ENCODE results near the gene SLC12A5. TPM values are rescaled to one million over a fixed set of nuclear protein-coding genes. Genes with fewer than 3 reads are reported as not detected.

Gene SLC12A5
- total RNA-seq, 4 donors from 2014 or later, result not detected

DNA sequence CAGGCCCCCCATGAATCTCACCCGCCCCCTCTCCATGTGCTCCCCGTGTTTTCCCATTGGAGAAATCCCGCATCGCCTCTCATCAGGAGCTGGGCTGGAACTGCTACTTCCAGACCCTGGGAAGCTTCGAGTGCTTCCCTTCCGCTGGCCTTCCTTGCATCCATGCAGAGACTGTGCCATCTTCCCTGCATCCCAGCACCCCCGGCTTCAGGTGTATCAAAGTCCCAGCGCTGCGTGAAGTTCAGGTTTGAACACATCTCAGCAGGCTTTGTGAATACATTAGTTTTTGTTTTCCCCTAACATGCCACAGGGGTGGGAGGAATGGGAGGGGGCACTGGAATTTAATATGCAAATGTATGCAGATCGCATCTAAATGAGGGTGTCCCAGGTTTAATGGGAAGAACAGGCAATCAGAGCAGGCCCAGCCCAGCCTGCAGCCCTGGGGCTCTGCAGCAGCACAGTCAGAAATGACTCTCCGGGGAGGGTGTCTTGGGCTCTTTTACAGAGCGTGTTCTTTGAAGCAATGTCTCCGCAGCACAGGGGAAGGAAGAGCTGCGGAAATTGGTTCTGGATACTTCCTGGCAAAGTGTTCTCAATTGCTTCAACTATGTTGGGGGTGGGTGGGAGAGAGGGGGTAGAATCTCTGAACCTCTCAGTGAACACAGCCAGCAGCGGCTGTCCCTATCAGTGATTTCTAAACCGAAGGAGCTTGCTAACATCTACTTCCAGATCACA lies 28.6 kb upstream of the SLC12A5 start:
- in situ Hi-C loops (cut with MboI; ENCODE audit: low pct_ligation_motif_present in 1 of 4, low pct_unique_long_range_greater_than_20kb in 1 of 4, low sequenced_read_pairs in 3 of 4), result no loop called here
- Histone ChIP-seq H3K9me3 (no peaks in the 10 kb centered on the region), H3K4me1 (no peaks in the 10 kb centered on the region), H3K27ac (no peak overlapping the region), H3K4me3 (no peak overlapping the region), H3K36me3 (no peaks in the 10 kb centered on the region), H3K27me3 (peaks cover 53% of the 10 kb centered on the region)
- no peak for DNase-seq
- TF ChIP-seq POLR2AphosphoS5 (IDR thresholded peaks at IDR 0.05), result no peak
- intact Hi-C loops (cut with DNase I; ENCODE audit: low total_unique reads), result no loop called here
- 46% methylated on average over 16 of the region's 16 CpGs; no CpG with 5 or more reads in 1 of the 2 donors for WGBS, 2 donors (ENCODE audit: low coverage in 1 of 2)

DNA sequence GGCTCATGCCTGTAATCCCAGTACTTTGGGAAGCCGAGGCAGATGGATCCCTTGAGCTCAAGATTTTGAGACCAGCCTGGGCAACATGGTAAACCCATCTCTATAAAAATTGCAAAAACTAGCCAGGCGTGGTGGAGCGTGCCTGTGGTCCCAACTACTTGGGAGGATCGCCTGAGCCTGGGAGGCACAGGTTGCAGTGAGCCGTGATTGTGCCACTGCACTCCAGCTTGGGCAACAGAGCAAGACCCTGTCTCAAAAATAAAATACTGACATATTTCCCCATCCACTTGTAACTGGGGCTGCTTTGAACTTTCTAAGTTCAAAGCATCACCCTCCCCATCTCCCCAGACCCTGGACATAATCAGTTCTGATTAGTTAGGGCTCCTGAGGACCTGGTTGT lies 27.5 kb upstream of the SLC12A5 start:
- Histone ChIP-seq H3K9me3 (no peaks in the 10 kb centered on the region), H3K4me1 (no peaks in the 10 kb centered on the region), H3K27me3 (peaks cover 52% of the 10 kb centered on the region), H3K36me3 (no peaks in the 10 kb centered on the region), H3K4me3 (no peak overlapping the region), H3K27ac (no peak overlapping the region)
- TF ChIP-seq EP300 (IDR thresholded peaks at IDR 0.05; ENCODE audit: low read depth) (no peak), POLR2AphosphoS5 (IDR thresholded peaks at IDR 0.05) (no peak), POLR2A (IDR thresholded peaks at IDR 0.05) (no peak)
- TF ChIP-seq, protein P1, sequence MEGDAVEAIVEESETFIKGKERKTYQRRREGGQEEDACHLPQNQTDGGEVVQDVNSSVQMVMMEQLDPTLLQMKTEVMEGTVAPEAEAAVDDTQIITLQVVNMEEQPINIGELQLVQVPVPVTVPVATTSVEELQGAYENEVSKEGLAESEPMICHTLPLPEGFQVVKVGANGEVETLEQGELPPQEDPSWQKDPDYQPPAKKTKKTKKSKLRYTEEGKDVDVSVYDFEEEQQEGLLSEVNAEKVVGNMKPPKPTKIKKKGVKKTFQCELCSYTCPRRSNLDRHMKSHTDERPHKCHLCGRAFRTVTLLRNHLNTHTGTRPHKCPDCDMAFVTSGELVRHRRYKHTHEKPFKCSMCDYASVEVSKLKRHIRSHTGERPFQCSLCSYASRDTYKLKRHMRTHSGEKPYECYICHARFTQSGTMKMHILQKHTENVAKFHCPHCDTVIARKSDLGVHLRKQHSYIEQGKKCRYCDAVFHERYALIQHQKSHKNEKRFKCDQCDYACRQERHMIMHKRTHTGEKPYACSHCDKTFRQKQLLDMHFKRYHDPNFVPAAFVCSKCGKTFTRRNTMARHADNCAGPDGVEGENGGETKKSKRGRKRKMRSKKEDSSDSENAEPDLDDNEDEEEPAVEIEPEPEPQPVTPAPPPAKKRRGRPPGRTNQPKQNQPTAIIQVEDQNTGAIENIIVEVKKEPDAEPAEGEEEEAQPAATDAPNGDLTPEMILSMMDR (IDR thresholded peaks at IDR 0.05), result no peak
- in situ Hi-C loops (cut with MboI; ENCODE audit: low pct_ligation_motif_present in 1 of 4, low pct_unique_long_range_greater_than_20kb in 1 of 4, low sequenced_read_pairs in 3 of 4), result no loop called here
- no peak for DNase-seq
- intact Hi-C loops (cut with DNase I; ENCODE audit: low total_unique reads), result no loop called here
- 80 to 88% methylated on average over 1 to 5 of the region's 5 CpGs for WGBS, 2 donors (ENCODE audit: low coverage in 1 of 2)

DNA sequence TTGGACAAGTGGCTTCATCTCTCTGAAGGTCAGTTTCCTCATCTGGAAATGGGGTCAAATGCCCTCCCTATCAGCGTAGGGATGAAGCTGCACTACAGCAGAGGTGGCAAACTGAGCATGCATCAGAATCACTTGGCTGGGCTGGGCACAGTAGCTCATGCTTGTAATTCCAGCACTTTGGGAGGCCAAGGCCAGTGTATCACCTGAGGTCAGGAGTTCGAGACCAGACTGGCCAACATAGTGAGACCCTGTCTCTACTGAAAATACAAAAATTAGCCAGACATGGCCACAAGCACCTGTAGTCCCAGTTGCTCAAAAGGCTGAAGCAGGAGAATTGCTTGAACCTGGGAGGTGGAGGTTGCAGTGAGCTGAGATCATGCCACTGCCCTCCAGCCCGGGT lies 27.0 kb upstream of the SLC12A5 start:
- 81% methylated on average over 3 of the region's 3 CpGs; no CpG with 5 or more reads in 1 of the 2 donors for WGBS, 2 donors (ENCODE audit: low coverage in 1 of 2)
- Histone ChIP-seq H3K27me3 (peaks cover 52% of the 10 kb centered on the region), H3K4me3 (no peak overlapping the region), H3K4me1 (no peaks in the 10 kb centered on the region), H3K36me3 (no peaks in the 10 kb centered on the region), H3K9me3 (no peaks in the 10 kb centered on the region), H3K27ac (no peak overlapping the region)
- intact Hi-C loops (cut with DNase I; ENCODE audit: low total_unique reads), result no loop called here
- TF ChIP-seq POLR2AphosphoS5 (IDR thresholded peaks at IDR 0.05), result no peak
- TF ChIP-seq POLR2A (IDR thresholded peaks at IDR 0.05), result no peak
- TF ChIP-seq, protein P1 (IDR thresholded peaks at IDR 0.05), result no peak
- TF ChIP-seq EP300 (IDR thresholded peaks at IDR 0.05; ENCODE audit: low read depth), result no peak
- DNase-seq, result no peak
- in situ Hi-C loops (cut with MboI; ENCODE audit: low pct_ligation_motif_present in 1 of 4, low pct_unique_long_range_greater_than_20kb in 1 of 4, low sequenced_read_pairs in 3 of 4), result no loop called here

DNA sequence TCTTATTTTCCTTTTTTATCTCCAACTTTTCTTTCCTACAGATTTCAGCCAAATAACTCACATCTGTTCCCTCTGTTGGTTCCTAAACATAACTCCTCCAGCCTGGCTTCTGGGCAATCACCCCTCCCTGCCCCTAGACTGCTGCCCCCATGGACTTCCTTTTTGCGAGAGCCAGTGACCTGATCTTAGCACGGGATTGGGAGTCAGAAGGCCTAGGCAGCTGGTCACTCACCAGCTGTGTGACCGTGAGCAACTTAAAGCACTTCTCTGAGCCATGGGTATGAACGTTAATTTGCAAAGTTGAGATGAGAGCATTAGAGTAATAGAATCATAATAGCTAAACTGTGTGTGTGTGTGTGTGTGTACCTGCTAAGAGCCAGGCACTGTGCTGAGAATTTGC lies 24.8 kb upstream of the SLC12A5 start:
- no peaks in the 10 kb centered on the region for H3K9me3 ChIP-seq
- H3K27ac ChIP-seq, result no peak overlapping the region
- TF ChIP-seq, protein P1 (IDR thresholded peaks at IDR 0.05), result no peak
- TF ChIP-seq POLR2A (IDR thresholded peaks at IDR 0.05) (no peak), POLR2AphosphoS5 (IDR thresholded peaks at IDR 0.05) (no peak), EP300 (IDR thresholded peaks at IDR 0.05; ENCODE audit: low read depth) (no peak)
- H3K27me3 ChIP-seq, result peaks cover 54% of the 10 kb centered on the region
- H3K4me1 ChIP-seq, result peaks cover 0 to 8% (median 0%) of the 10 kb centered on the region in 4 donors
- no peak for DNase-seq
- intact Hi-C loops (cut with DNase I; ENCODE audit: low total_unique reads), result no loop called here
- H3K4me3 ChIP-seq, result no peak overlapping the region
- H3K36me3 ChIP-seq, result no peaks in the 10 kb centered on the region
- in situ Hi-C loops (cut with MboI; ENCODE audit: low pct_ligation_motif_present in 1 of 4, low pct_unique_long_range_greater_than_20kb in 1 of 4, low sequenced_read_pairs in 3 of 4), result no loop called here
- 50 to 58% methylated on average over 2 to 4 of the region's 4 CpGs for whole genome bisulfite sequencing, 2 donors (ENCODE audit: low coverage in 1 of 2)

Data from transverse colon (tissue), 4 donors.